PC-9 (cell line): ENCODE data around the gene IRS1.

Experiments used
- CTCF ChIP-seq: fragments of 200-600 bp; sonication (generic); conservative IDR thresholded peaks from 2 replicates; pipeline ENCODE4 v1.6.1; 2017; ENCODE audit warnings: mixed run types, antibody characterized with exemption, mild to moderate bottlenecking, moderate library complexity
- EZH2 ChIP-seq: fragments of 200-600 bp; sonication (generic); IDR thresholded peaks from 2 replicates; pipeline ENCODE4 v1.8.0; 2017; ENCODE audit warnings: antibody characterized with exemption, low read depth

GRCh38 chr2:226849349-226849748, 49.7 kb upstream of the IRS1 start:
- TF ChIP-seq EZH2 (no peak), CTCF (no peak)
